ENCODE measurements around the gene STAG2.
"Not testable (repeated sequence)": the region's sequence is repeated elsewhere in the genome, so short reads cannot be mapped to it uniquely, and the experiment has no call there.

The STAG2 gene

GRCh38 chrX:124117325-124117724 is 155.8 kb downstream of the STAG2 start:
- no peaks in the 10 kb centered on the region for H3K27me3 ChIP-seq (ENCODE audit: insufficient read depth, poor library complexity, severe bottlenecking)
- H3K27ac ChIP-seq (replicated peaks), result no peak overlapping the region
- H3K4me3 ChIP-seq (replicated peaks; ENCODE audit: insufficient read depth, low read length), result no peak overlapping the region
- TF ChIP-seq POLR2AphosphoS5 (IDR thresholded peaks at IDR 0.05; ENCODE audit: low read depth) (no peak), GABPA (IDR thresholded peaks at IDR 0.05; ENCODE audit: low read depth) (no peak)
- TF ChIP-seq, protein P1, sequence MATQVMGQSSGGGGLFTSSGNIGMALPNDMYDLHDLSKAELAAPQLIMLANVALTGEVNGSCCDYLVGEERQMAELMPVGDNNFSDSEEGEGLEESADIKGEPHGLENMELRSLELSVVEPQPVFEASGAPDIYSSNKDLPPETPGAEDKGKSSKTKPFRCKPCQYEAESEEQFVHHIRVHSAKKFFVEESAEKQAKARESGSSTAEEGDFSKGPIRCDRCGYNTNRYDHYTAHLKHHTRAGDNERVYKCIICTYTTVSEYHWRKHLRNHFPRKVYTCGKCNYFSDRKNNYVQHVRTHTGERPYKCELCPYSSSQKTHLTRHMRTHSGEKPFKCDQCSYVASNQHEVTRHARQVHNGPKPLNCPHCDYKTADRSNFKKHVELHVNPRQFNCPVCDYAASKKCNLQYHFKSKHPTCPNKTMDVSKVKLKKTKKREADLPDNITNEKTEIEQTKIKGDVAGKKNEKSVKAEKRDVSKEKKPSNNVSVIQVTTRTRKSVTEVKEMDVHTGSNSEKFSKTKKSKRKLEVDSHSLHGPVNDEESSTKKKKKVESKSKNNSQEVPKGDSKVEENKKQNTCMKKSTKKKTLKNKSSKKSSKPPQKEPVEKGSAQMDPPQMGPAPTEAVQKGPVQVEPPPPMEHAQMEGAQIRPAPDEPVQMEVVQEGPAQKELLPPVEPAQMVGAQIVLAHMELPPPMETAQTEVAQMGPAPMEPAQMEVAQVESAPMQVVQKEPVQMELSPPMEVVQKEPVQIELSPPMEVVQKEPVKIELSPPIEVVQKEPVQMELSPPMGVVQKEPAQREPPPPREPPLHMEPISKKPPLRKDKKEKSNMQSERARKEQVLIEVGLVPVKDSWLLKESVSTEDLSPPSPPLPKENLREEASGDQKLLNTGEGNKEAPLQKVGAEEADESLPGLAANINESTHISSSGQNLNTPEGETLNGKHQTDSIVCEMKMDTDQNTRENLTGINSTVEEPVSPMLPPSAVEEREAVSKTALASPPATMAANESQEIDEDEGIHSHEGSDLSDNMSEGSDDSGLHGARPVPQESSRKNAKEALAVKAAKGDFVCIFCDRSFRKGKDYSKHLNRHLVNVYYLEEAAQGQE (IDR thresholded peaks at IDR 0.05; ENCODE audit: insufficient replicate concordance, low read depth), result no peak
- TF ChIP-seq, protein P2, sequence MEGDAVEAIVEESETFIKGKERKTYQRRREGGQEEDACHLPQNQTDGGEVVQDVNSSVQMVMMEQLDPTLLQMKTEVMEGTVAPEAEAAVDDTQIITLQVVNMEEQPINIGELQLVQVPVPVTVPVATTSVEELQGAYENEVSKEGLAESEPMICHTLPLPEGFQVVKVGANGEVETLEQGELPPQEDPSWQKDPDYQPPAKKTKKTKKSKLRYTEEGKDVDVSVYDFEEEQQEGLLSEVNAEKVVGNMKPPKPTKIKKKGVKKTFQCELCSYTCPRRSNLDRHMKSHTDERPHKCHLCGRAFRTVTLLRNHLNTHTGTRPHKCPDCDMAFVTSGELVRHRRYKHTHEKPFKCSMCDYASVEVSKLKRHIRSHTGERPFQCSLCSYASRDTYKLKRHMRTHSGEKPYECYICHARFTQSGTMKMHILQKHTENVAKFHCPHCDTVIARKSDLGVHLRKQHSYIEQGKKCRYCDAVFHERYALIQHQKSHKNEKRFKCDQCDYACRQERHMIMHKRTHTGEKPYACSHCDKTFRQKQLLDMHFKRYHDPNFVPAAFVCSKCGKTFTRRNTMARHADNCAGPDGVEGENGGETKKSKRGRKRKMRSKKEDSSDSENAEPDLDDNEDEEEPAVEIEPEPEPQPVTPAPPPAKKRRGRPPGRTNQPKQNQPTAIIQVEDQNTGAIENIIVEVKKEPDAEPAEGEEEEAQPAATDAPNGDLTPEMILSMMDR (IDR thresholded peaks at IDR 0.05; ENCODE audit: insufficient read depth, low read length), result no peak
- no peak for DNase-seq (ENCODE audit: low read depth in 1 of 2, low spot score in 1 of 2)

DNA sequence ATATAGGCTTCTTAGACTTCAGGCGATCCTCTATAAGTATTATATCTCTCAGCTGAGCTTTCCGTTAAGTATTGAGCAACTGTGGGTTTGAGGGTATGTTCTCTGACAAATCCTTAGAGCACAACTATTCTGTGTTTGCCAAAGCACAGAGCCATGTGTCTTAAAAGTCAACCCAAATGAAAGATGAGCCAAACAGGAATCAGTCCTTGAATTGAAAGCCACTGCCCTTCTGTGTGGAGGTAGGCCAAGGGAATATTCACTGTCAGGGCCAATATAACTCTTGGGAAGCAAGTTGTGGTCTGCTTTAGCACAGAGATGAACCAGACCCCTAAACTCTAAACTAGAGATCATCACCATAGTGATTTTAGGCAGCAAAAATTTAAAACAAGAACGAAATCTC is 164.0 kb downstream of the STAG2 start:
- peak in 1 of 2 experiments; percentile 9 for DNase-seq (ENCODE audit: low read depth in 1 of 2, low spot score in 1 of 2)
- Histone ChIP-seq H3K27me3 (ENCODE audit: insufficient read depth, poor library complexity, severe bottlenecking) (no peaks in the 10 kb centered on the region), H3K4me3 (replicated peaks; ENCODE audit: insufficient read depth, low read length) (no peak overlapping the region), H3K27ac (replicated peaks) (no peak overlapping the region)
- TF ChIP-seq, protein P1 (IDR thresholded peaks at IDR 0.05; ENCODE audit: insufficient replicate concordance, low read depth), result no peak
- TF ChIP-seq GABPA (IDR thresholded peaks at IDR 0.05; ENCODE audit: low read depth) (no peak), SPI1 (IDR thresholded peaks at IDR 0.05; ENCODE audit: borderline replicate concordance, low read depth) (no peak), POLR2AphosphoS5 (IDR thresholded peaks at IDR 0.05; ENCODE audit: low read depth) (no peak)
- TF ChIP-seq, protein P2 (IDR thresholded peaks at IDR 0.05; ENCODE audit: insufficient read depth, low read length), result no peak

DNA sequence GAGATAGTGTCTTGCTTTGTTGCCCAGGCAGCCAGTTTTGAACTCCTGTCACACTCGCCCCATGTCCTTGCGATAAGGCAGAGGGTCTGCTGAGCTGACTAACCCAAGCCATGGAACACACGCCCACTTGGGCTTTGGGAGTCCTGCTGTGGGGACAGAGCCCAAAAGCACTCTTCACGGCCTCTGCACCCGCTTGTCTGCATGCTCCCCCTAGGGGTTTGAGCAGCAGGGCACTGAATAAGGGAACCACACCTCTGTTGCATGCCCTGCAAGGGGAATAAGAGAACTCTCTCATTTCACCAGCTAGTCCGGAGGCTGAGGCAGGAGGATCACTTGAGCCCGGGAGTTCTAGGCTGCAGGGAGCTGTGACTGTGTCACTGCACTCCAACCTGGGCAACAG is 166.0 kb downstream of the STAG2 start:
- Histone ChIP-seq H3K4me3 (replicated peaks; ENCODE audit: insufficient read depth, low read length) (no peak overlapping the region), H3K27ac (replicated peaks) (no peak overlapping the region), H3K27me3 (ENCODE audit: insufficient read depth, poor library complexity, severe bottlenecking) (no peaks in the 10 kb centered on the region)
- TF ChIP-seq SPI1 (IDR thresholded peaks at IDR 0.05; ENCODE audit: borderline replicate concordance, low read depth) (no peak), GABPA (IDR thresholded peaks at IDR 0.05; ENCODE audit: low read depth) (no peak), POLR2AphosphoS5 (IDR thresholded peaks at IDR 0.05; ENCODE audit: low read depth) (no peak)
- TF ChIP-seq, protein P2 (IDR thresholded peaks at IDR 0.05; ENCODE audit: insufficient read depth, low read length), result no peak
- TF ChIP-seq, protein P1 (IDR thresholded peaks at IDR 0.05; ENCODE audit: insufficient replicate concordance, low read depth), result no peak
- no peak for DNase-seq (ENCODE audit: low read depth in 1 of 2, low spot score in 1 of 2)

DNA sequence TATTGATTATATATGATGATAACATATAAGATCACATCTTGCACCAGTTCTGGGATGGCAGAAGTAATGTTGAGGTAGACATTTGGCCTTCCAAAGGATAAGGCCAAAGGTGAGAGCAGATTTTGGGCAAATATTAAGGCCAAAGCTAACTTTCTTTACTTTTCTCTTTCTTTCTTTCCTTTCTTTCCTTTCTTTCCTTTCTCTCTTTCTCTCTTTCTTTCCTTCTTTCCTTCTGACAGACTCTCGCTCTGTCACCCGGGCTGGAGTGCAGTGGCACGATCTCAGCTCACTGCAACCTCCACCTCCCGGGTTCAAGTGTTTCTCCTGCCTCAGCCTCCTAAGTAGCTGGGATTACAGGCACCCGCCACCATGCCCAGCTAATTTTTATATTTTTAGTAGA is 170.9 kb downstream of the STAG2 start:
- not testable (repeated sequence) for H3K4me3 ChIP-seq (replicated peaks; ENCODE audit: insufficient read depth, low read length); DNase-seq (ENCODE audit: low read depth in 1 of 2, low spot score in 1 of 2); H3K27me3 ChIP-seq (ENCODE audit: insufficient read depth, poor library complexity, severe bottlenecking); H3K27ac ChIP-seq (replicated peaks)
